CD14-positive monocyte (primary cell): ENCODE results near the gene ATG7. TPM values are rescaled to one million over a fixed set of nuclear protein-coding genes. Genes with fewer than 3 reads are reported as not detected.

ENCODE experiments used
- DNase-seq, 3 donors: peaks; one replicate each; pipeline ENCODE4 v3.0.0-alpha.2; 2011 to 2022
- H2AFZ ChIP-seq: 2 replicates; pipeline ENCODE4 v1.6.0; 2012; ENCODE audit warnings: mild to moderate bottlenecking, low read depth, low read length, inconsistent platforms; ENCODE audit not compliant: insufficient read depth, poor library complexity, severe bottlenecking
- H3K27ac ChIP-seq, 2 donors: 1 replicate in 1 of 2; 2 replicates in 1 of 2; pipeline ENCODE4 v1.5.1; 2012 to 2013; ENCODE audit warnings: low read length in 2 of 2, control low read depth in 1 of 2, inconsistent platforms in 1 of 2, low read depth in 1 of 2, mild to moderate bottlenecking in 1 of 2
- H3K27me3 ChIP-seq, 2 donors: one replicate each; pipeline versions ENCODE4 v1.6.0 to v1.6.1; 2011 to 2013; ENCODE audit warnings: low read length in 2 of 2; ENCODE audit not compliant: control insufficient read depth in 2 of 2, insufficient read depth in 2 of 2
- H3K36me3 ChIP-seq, 2 donors: replicated peaks in 1 of 2; 1 replicate in 1 of 2; 2 replicates in 1 of 2; pipeline versions ENCODE4 v1.5.1 to v1.6.1; 2012 to 2013; ENCODE audit warnings: low read length in 2 of 2, control low read depth in 1 of 2, inconsistent platforms in 1 of 2, mild to moderate bottlenecking in 1 of 2; ENCODE audit not compliant: insufficient read depth in 2 of 2, control insufficient read depth in 1 of 2
- H3K4me1 ChIP-seq, 2 donors: 1 replicate in 1 of 2; 2 replicates in 1 of 2; pipeline versions ENCODE4 v1.5.1 to v1.6.1; 2012 to 2013; ENCODE audit warnings: low read length in 2 of 2, control low read depth in 1 of 2, inconsistent platforms in 1 of 2, mild to moderate bottlenecking in 1 of 2, moderate library complexity in 1 of 2; ENCODE audit not compliant: insufficient read depth in 2 of 2, control insufficient read depth in 1 of 2
- H3K4me2 ChIP-seq: replicated peaks from 2 replicates; pipeline ENCODE3; 2012; ENCODE audit warnings: low read length, moderate library complexity, mild to moderate bottlenecking; ENCODE audit not compliant: poor library complexity, severe bottlenecking; ENCODE audit errors: extremely low read depth
- H3K4me3 ChIP-seq, 3 experiments: fragments of 200-600 bp in 1 of 3; sonication (generic) in 1 of 3; replicated peaks in 1 of 3; 1 replicate in 2 of 3; 2 replicates in 1 of 3; pipeline ENCODE4 v1.5.1; 2011 to 2013; ENCODE audit warnings: low read length in 3 of 3, mild to moderate bottlenecking in 3 of 3, control low read depth in 2 of 3, low read depth in 2 of 3, inconsistent platforms in 1 of 3, moderate library complexity in 1 of 3
- H3K79me2 ChIP-seq: 2 replicates; pipeline ENCODE4 v1.6.0; 2012; ENCODE audit warnings: mild to moderate bottlenecking, control low read depth, inconsistent platforms, low read length, moderate library complexity; ENCODE audit not compliant: insufficient read depth
- H3K9ac ChIP-seq: 2 replicates; pipeline ENCODE4 v1.6.0; 2017; ENCODE audit warnings: low read length, mild to moderate bottlenecking; ENCODE audit not compliant: insufficient read depth, poor library complexity, severe bottlenecking
- H3K9me3 ChIP-seq, 2 donors: replicated peaks in 1 of 2; 1 replicate in 1 of 2; 2 replicates in 1 of 2; pipeline versions ENCODE4 v1.5.1 to v1.6.1; 2012 to 2013; ENCODE audit warnings: low read length in 2 of 2, control low read depth in 1 of 2; ENCODE audit not compliant: control insufficient read depth in 1 of 2, insufficient read depth in 1 of 2
- H4K20me1 ChIP-seq: 2 replicates; pipeline ENCODE4 v1.6.0; 2012; ENCODE audit warnings: mild to moderate bottlenecking, low read length, control low read depth, moderate library complexity; ENCODE audit not compliant: insufficient read depth
- H3K27ac Mint-ChIP-seq, 7 donors: one replicate each; pipeline ENCODE4 v1.8.0; 2020; ENCODE audit warnings: mild to moderate bottlenecking in 7 of 7, mixed read lengths in 7 of 7, moderate library complexity in 6 of 7, inconsistent platforms in 2 of 7
- H3K27me3 Mint-ChIP-seq, 3 donors: one replicate each; pipeline ENCODE4 v1.8.0; 2021 to 2022; ENCODE audit warnings: low read depth in 3 of 3, mild to moderate bottlenecking in 3 of 3, mixed read lengths in 3 of 3, moderate library complexity in 3 of 3, inconsistent platforms in 1 of 3
- H3K36me3 Mint-ChIP-seq, 2 donors: one replicate each; pipeline ENCODE4 v1.8.0; 2020; ENCODE audit warnings: mixed read lengths in 2 of 2, inconsistent platforms in 1 of 2, mild to moderate bottlenecking in 1 of 2
- H3K4me1 Mint-ChIP-seq: one replicate; pipeline ENCODE4 v1.8.0; 2020; ENCODE audit warnings: mild to moderate bottlenecking, mixed read lengths
- H3K4me3 Mint-ChIP-seq, 2 donors: one replicate each; pipeline ENCODE4 v1.8.0; 2020; ENCODE audit warnings: mild to moderate bottlenecking in 2 of 2, mixed read lengths in 2 of 2, moderate library complexity in 1 of 2
- H3K9me3 Mint-ChIP-seq, 7 donors: one replicate each; pipeline ENCODE4 v1.8.0; 2020 to 2022; ENCODE audit warnings: mixed read lengths in 7 of 7, mild to moderate bottlenecking in 6 of 7, moderate library complexity in 6 of 7, inconsistent platforms in 2 of 7
- WGBS: methylation state at CpG from one replicate; pipeline ENCODE4 v1.1.5; 2013; ENCODE audit warnings: missing lambda C conversion rate; ENCODE audit not compliant: insufficient coverage; 5-methylcytosine and 5-hydroxymethylcytosine counted together
- intact Hi-C, 2 donors: fragments of 100-400 bp; cut with micrococcal nuclease; formaldehyde crosslinking; loops; one replicate each; pipeline versions ENCODE4 v1.15.0 to v1.15.1; 2023
- polyA plus RNA-seq, 3 donors: library from polyadenylated mRNA; depleted of rRNA in 1 of 3; unstranded in 2 of 3; stranded (reverse) in 1 of 3; fragments of 300-500 nt in 2 of 3; fragments of >200 nt in 1 of 3; fragmentation: Illumina TruSeq in 2 of 3; gene quantifications; 1 replicate in 2 of 3; 2 replicates in 1 of 3; pipeline ENCODE4 v1.2.3, GENCODE V29; 2012 to 2021
- TF ChIP-seq, protein P1 (sequence below): fragments of 200-600 bp; IDR thresholded peaks from one replicate; pipeline ENCODE4 v1.8.0; 2022; ENCODE audit warnings: antibody characterized with exemption, mild to moderate bottlenecking

ATG7 gene
- polyA plus RNA-seq, 3 donors: 57.4 to 101 (median 89.7) TPM

DNA sequence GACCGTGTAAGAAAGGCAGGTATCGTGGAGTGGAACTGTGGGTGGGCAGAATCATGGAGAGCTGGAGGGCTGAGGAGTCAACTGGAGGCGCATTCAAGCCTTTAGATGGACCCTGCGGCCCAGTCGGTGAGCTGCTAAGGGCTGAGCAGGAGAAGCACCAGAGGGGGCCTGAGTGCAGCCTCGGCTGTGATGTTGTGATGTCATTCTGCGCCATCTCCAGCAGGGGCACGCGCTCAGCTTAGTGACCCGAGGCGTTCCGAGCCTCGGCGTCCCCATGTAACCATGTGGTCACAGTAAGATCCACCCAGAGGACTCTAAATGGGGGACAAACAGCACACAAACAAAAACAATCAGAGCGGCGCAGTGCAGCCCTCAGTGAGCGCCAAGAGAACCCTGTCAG lies 294.7 kb downstream of the ATG7 start:
- no peak overlapping the region for H3K4me2 ChIP-seq
- intact Hi-C loops: no loop called here
- no peaks in the 10 kb centered on the region for H3K27me3 Mint-ChIP-seq
- no peak overlapping the region for H3K4me3 Mint-ChIP-seq
- no peak for DNase-seq
- H3K9ac ChIP-seq: no peak overlapping the region
- H3K79me2 ChIP-seq: peaks cover 38% of the 10 kb centered on the region
- no peak overlapping the region for H3K27ac ChIP-seq
- H4K20me1 ChIP-seq: peaks cover 80% of the 10 kb centered on the region
- H3K4me1 Mint-ChIP-seq: peaks cover 22% of the 10 kb centered on the region
- H3K9me3 ChIP-seq: no peaks in the 10 kb centered on the region
- H3K4me3 ChIP-seq: no peak overlapping the region
- no peak overlapping the region for H2AFZ ChIP-seq
- H3K27ac Mint-ChIP-seq: peak overlapping the region in 4 of 7 donors; percentile 19 to 78 (median 74)
- H3K36me3 Mint-ChIP-seq: peaks cover 40 to 69% of the 10 kb centered on the region in 2 donors
- peaks cover 15% of the 10 kb centered on the region in 2 donors for H3K4me1 ChIP-seq
- TF ChIP-seq, protein P1, sequence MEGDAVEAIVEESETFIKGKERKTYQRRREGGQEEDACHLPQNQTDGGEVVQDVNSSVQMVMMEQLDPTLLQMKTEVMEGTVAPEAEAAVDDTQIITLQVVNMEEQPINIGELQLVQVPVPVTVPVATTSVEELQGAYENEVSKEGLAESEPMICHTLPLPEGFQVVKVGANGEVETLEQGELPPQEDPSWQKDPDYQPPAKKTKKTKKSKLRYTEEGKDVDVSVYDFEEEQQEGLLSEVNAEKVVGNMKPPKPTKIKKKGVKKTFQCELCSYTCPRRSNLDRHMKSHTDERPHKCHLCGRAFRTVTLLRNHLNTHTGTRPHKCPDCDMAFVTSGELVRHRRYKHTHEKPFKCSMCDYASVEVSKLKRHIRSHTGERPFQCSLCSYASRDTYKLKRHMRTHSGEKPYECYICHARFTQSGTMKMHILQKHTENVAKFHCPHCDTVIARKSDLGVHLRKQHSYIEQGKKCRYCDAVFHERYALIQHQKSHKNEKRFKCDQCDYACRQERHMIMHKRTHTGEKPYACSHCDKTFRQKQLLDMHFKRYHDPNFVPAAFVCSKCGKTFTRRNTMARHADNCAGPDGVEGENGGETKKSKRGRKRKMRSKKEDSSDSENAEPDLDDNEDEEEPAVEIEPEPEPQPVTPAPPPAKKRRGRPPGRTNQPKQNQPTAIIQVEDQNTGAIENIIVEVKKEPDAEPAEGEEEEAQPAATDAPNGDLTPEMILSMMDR: no peak
- WGBS: 98% methylated on average over 12 of the region's 17 CpGs
- H3K27me3 ChIP-seq: no peaks in the 10 kb centered on the region
- no peaks in the 10 kb centered on the region for H3K9me3 Mint-ChIP-seq
- peaks cover 24 to 66% of the 10 kb centered on the region in 2 donors for H3K36me3 ChIP-seq

DNA sequence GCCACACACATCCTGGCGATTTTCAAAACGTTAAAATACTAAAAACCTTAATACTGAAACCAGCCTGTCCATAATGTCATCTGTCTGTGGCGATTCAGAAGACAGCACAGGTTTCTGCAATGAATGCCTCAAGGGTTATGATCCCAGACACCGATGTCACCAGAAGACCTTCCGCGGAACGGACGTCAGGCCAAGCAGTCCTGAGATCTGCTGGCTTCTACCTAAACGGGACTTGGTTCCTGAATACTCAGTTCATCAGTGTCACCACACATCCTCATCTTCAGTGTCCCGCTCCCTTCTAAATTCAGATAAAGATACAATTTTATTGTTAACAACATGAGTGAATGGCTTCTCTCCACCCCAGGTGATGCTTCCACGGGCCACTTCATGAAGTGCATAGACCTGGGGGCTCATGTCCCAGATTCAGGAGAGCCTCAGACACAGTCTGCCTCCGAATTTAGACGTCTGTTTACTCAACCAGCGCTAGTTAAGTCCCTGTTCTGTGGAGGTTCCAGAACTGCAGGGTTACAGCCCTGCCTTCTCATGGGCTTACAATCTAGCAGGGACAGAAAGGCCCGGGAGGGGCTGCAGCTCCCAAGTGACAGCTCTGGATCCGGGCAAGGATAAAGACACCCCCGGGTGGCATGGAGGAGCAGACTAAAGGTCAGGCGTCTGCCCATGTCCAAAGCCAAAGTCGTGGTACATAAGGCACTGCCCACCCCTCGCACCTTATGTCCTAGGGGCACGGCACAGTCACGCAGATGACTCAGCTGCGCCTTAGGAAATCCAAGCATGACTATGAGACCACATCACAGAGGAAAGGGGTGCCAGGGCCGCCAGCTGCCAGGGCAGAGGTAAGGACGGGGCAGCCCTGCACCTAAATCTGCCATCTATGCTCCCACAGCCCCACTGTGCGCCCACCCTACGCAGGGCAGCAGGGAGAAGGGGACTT lies 295.6 kb downstream of the ATG7 start:
- no peak for DNase-seq
- Histone ChIP-seq H3K27ac (peak overlapping the region in 1 of 2 donors; percentile 11), H3K9me3 (no peaks in the 10 kb centered on the region), H4K20me1 (peaks cover 71% of the 10 kb centered on the region), H3K79me2 (peaks cover 44% of the 10 kb centered on the region), H2AFZ (no peak overlapping the region), H3K9ac (no peak overlapping the region), H3K4me1 (peaks cover 15% of the 10 kb centered on the region in 2 donors), H3K27me3 (no peaks in the 10 kb centered on the region), H3K4me2 (no peak overlapping the region), H3K4me3 (no peak overlapping the region), H3K36me3 (peaks cover 17 to 65% of the 10 kb centered on the region in 2 donors)
- intact Hi-C loops: no loop called here
- no peaks in the 10 kb centered on the region for H3K27me3 Mint-ChIP-seq
- no peaks in the 10 kb centered on the region for H3K9me3 Mint-ChIP-seq
- WGBS: 94% methylated on average over 18 of the region's 27 CpGs
- H3K4me1 Mint-ChIP-seq: peaks cover 22% of the 10 kb centered on the region
- peaks cover 38 to 68% of the 10 kb centered on the region in 2 donors for H3K36me3 Mint-ChIP-seq
- TF ChIP-seq, protein P1: no peak
- no peak overlapping the region for H3K4me3 Mint-ChIP-seq
- H3K27ac Mint-ChIP-seq: peak overlapping the region in 6 of 7 donors; percentile 26 to 83 (median 52)
